Endothelial cell of umbilical vein (primary cell): ENCODE data around the gene TCP11. TPM values are rescaled to one million over a fixed set of nuclear protein-coding genes. Genes with fewer than 3 reads are reported as not detected.

Experiments used
- BruUV-seq: library from RNA; stranded (reverse); fragments of 400-500 nt; replicated peaks from 2 replicates; lab custom pipeline; 2021; lab: Mats Ljungman, UMichigan
- CTCF ChIA-PET: fragments of 300-600, 350-600 bp; sonication (Branson Sonifier 250); formaldehyde crosslinking; loops from one replicate; lab custom pipeline; 2021; ENCODE audit warnings: antibody characterized with exemption, inconsistent platforms; lab: Charles Lee
- POLR2A ChIA-PET: fragments of 300-600, 350-600 bp; sonication (Branson Sonifier 250); formaldehyde crosslinking; loops from one replicate; lab custom pipeline; 2021; ENCODE audit warnings: antibody characterized with exemption, inconsistent platforms; lab: Charles Lee
- DNase-seq: peaks from one replicate; pipeline ENCODE4 v3.0.0-alpha.2; 2011; ENCODE audit warnings: low read depth, low spot score
- FAIRE-seq: peaks from 2 replicates; lab custom pipeline; 2011; peaks lifted over from hg19 to GRCh38; lab: Jason Lieb, UNC
- H2AFZ ChIP-seq: 2 replicates; pipeline ENCODE4 v1.6.0; 2012; ENCODE audit warnings: low read depth, low read length, control low read depth, inconsistent platforms
- H3K27ac ChIP-seq: 2 replicates; pipeline ENCODE4 v1.5.1; 2011; ENCODE audit warnings: low read depth, mild to moderate bottlenecking, control low read depth, low read length, moderate library complexity; ENCODE audit not compliant: insufficient read depth
- H3K27me3 ChIP-seq, 2 experiments: 2 replicates each; pipeline versions ENCODE4 v1.6.0 to v1.6.1; 2011; ENCODE audit warnings: low read length in 2 of 2, mixed read lengths in 1 of 2; ENCODE audit not compliant: control insufficient read depth in 2 of 2, insufficient read depth in 2 of 2
- H3K36me3 ChIP-seq, 2 experiments: 2 replicates in 1 of 2; 3 replicates in 1 of 2; pipeline ENCODE4 v1.5.1; 2011; ENCODE audit warnings: low read length in 2 of 2, mild to moderate bottlenecking in 1 of 2, moderate library complexity in 1 of 2; ENCODE audit not compliant: control insufficient read depth in 2 of 2, insufficient read depth in 2 of 2; ENCODE audit errors: extremely low read depth in 1 of 2
- H3K4me1 ChIP-seq: 3 replicates; pipeline ENCODE4 v1.5.1; 2011; ENCODE audit warnings: mild to moderate bottlenecking, low read length; ENCODE audit not compliant: control insufficient read depth, insufficient read depth; ENCODE audit errors: extremely low read depth
- H3K4me2 ChIP-seq: 2 replicates; pipeline ENCODE4 v1.6.1; 2011; ENCODE audit warnings: low read length, control low read depth, mixed read lengths; ENCODE audit not compliant: insufficient read depth
- H3K4me3 ChIP-seq, 3 experiments: fragments of 200-600 bp in 1 of 3; sonication (generic), shearing (Covaris generic) in 1 of 3; replicated peaks in 1 of 3; 2 replicates each; pipeline ENCODE4 v1.5.1; 2011 to 2016; ENCODE audit warnings: control low read depth in 3 of 3, low read length in 3 of 3, mild to moderate bottlenecking in 2 of 3, inconsistent platforms in 1 of 3, low read depth in 1 of 3, moderate library complexity in 1 of 3; ENCODE audit not compliant: insufficient read depth in 1 of 3
- H3K79me2 ChIP-seq: 2 replicates; pipeline ENCODE4 v1.6.0; 2012; ENCODE audit warnings: low read length, inconsistent platforms; ENCODE audit not compliant: control insufficient read depth, insufficient read depth
- H3K9ac ChIP-seq: replicated peaks from 2 replicates; pipeline ENCODE3; 2011; ENCODE audit warnings: low read length, control low read depth; ENCODE audit not compliant: insufficient read depth; ENCODE audit errors: extremely low read depth
- H3K9me1 ChIP-seq: replicated peaks from 3 replicates; pipeline ENCODE4 v1.6.0; 2011; ENCODE audit warnings: mild to moderate bottlenecking, low read length; ENCODE audit not compliant: control insufficient read depth, insufficient read depth; ENCODE audit errors: extremely low read depth
- H3K9me3 ChIP-seq: replicated peaks from 2 replicates; pipeline ENCODE4 v1.5.1; 2012; ENCODE audit warnings: low read length, inconsistent platforms; ENCODE audit not compliant: control insufficient read depth, insufficient read depth
- H4K20me1 ChIP-seq: replicated peaks from 2 replicates; pipeline ENCODE3; 2011; ENCODE audit warnings: mild to moderate bottlenecking, low read length; ENCODE audit not compliant: control insufficient read depth, insufficient read depth; ENCODE audit errors: extremely low read depth
- EZH2 ChIP-seq: IDR thresholded peaks from 2 replicates; pipeline ENCODE4 v1.6.1; 2012; ENCODE audit warnings: borderline replicate concordance, low read depth, mild to moderate bottlenecking, moderate library complexity, low read length, inconsistent platforms; ENCODE audit not compliant: severe bottlenecking
- FOS ChIP-seq: IDR thresholded peaks from 2 replicates; pipeline ENCODE4 v1.6.1; 2011; ENCODE audit warnings: mild to moderate bottlenecking, low read length, moderate library complexity, borderline replicate concordance; ENCODE audit not compliant: insufficient read depth
- GATA2 ChIP-seq: IDR thresholded peaks from 2 replicates; pipeline ENCODE4 v1.7.0; 2011; ENCODE audit warnings: low read depth, mild to moderate bottlenecking, moderate library complexity, mixed read lengths, low read length; ENCODE audit not compliant: insufficient read length, insufficient read depth
- JUN ChIP-seq: IDR thresholded peaks from 2 replicates; pipeline ENCODE4 v1.6.1; 2011; ENCODE audit warnings: borderline replicate concordance, low read depth; ENCODE audit not compliant: insufficient read length, insufficient read depth
- MYC ChIP-seq: IDR thresholded peaks from one replicate; pipeline ENCODE4 v1.6.1; 2011; ENCODE audit warnings: mild to moderate bottlenecking, low read depth, low read length
- POLR2A ChIP-seq: IDR thresholded peaks from 2 replicates; pipeline ENCODE4 v1.6.1; 2012; ENCODE audit warnings: low read depth, mild to moderate bottlenecking, control low read depth, low read length
- POLR2AphosphoS5 ChIP-seq: IDR thresholded peaks from 2 replicates; pipeline ENCODE4 v1.6.1; 2012; ENCODE audit warnings: low read depth, mild to moderate bottlenecking, control low read depth, low read length, moderate library complexity; ENCODE audit not compliant: insufficient read depth
- dilution Hi-C: fragments of 300-500 bp; cut with MboI; formaldehyde crosslinking; loops from one replicate; pipeline ENCODE4 v1.15.0; 2019; ENCODE audit warnings: low sequenced_read_pairs; ENCODE audit not compliant: extremely low pct_ligation_motif_present
- intact Hi-C: fragments of 100-400 bp; cut with micrococcal nuclease; formaldehyde crosslinking; loops from one replicate; pipeline ENCODE4 v1.10.0; 2022
- polyA plus RNA-seq, 4 experiments: library from polyadenylated mRNA; depleted of rRNA in 3 of 4; stranded (reverse) in 3 of 4; unstranded in 1 of 4; fragments of >200 nt; gene quantifications; 2 replicates each; pipeline versions ENCODE4 v1.2.1 to v1.2.3, GENCODE V29; 2011 to 2012; ENCODE audit warnings: missing spikeins in 1 of 4
- total RNA-seq: library from RNA; stranded (reverse); gene quantifications from 2 replicates; pipeline ENCODE4 v1.2.3, GENCODE V29; 2021
- TF ChIP-seq, protein P1 (sequence below), 2 donors: IDR thresholded peaks; 1 replicate in 1 of 2; 2 replicates in 1 of 2; pipeline ENCODE4 v1.5.1; 2011; ENCODE audit warnings: low read length in 2 of 2, mild to moderate bottlenecking in 2 of 2, moderate library complexity in 2 of 2, control low read depth in 1 of 2, inconsistent platforms in 1 of 2, low read depth in 1 of 2; ENCODE audit not compliant: insufficient read depth in 1 of 2; ENCODE audit errors: extremely low read depth in 1 of 2
- TF ChIP-seq, protein P2 (sequence below): IDR thresholded peaks from 2 replicates; pipeline ENCODE4 v1.6.1; 2011; ENCODE audit not compliant: insufficient read depth, insufficient read length

The TCP11 gene
- total and polyA plus RNA-seq, 2 donors (not counting 3 experiments of a cell fraction or from before 2014, with no cell fraction given), result 0.18 TPM; not detected in 1

DNA sequence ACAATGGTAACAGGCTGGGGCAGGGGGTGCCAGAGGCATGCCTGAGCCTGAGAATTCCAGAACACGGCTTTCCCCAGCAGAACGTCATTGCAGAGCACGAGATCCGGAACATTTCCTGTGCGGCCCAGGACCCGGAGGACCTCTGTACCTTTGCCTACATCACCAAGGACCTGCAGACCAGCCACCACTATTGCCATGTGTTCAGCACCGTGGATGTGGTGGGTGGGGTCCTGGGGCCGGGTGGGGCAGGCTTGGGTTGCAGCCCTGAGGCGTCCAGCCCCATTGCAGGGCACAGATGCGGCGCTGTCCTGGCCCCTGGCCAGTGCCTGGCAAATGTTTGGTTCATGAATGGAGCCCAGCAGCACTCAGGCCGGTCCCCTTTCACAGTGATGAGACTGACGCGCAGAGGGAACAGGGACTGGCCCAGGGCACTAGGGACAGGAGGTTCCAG, 57.1 kb downstream of the TCP11 start:
- no peaks in the 10 kb centered on the region for H3K9me3 ChIP-seq
- intact Hi-C loops, result loop anchor here (5.0 kb wide), 1 partner anchor 97 kb away; no protein-coding TSS in a partner anchor
- FAIRE-seq, result no peak
- no peak overlapping the region for H3K4me3 ChIP-seq
- H4K20me1 ChIP-seq, result no peaks in the 10 kb centered on the region
- peaks cover 4% of the 10 kb centered on the region for H3K4me1 ChIP-seq
- no peak for TF ChIP-seq GATA2
- TF ChIP-seq JUN, result no peak
- no peak for TF ChIP-seq POLR2AphosphoS5
- TF ChIP-seq MYC, result no peak
- no peak for TF ChIP-seq FOS
- TF ChIP-seq, protein P1, sequence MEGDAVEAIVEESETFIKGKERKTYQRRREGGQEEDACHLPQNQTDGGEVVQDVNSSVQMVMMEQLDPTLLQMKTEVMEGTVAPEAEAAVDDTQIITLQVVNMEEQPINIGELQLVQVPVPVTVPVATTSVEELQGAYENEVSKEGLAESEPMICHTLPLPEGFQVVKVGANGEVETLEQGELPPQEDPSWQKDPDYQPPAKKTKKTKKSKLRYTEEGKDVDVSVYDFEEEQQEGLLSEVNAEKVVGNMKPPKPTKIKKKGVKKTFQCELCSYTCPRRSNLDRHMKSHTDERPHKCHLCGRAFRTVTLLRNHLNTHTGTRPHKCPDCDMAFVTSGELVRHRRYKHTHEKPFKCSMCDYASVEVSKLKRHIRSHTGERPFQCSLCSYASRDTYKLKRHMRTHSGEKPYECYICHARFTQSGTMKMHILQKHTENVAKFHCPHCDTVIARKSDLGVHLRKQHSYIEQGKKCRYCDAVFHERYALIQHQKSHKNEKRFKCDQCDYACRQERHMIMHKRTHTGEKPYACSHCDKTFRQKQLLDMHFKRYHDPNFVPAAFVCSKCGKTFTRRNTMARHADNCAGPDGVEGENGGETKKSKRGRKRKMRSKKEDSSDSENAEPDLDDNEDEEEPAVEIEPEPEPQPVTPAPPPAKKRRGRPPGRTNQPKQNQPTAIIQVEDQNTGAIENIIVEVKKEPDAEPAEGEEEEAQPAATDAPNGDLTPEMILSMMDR (IDR thresholded peaks at IDR 0.05; ENCODE audit: extremely low read depth in 1 of 2, insufficient read depth in 1 of 2, low read depth in 1 of 2, low read length in 2 of 2), result no peak
- TF ChIP-seq, protein P2, sequence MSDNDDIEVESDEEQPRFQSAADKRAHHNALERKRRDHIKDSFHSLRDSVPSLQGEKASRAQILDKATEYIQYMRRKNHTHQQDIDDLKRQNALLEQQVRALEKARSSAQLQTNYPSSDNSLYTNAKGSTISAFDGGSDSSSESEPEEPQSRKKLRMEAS, result no peak
- no peak for TF ChIP-seq POLR2A
- TF ChIP-seq EZH2, result no peak
- no peak overlapping the region for H3K27ac ChIP-seq
- POLR2A ChIA-PET, result no interaction called here
- CTCF ChIA-PET, result no interaction called here
- H3K9me1 ChIP-seq, result no peaks in the 10 kb centered on the region
- H2AFZ ChIP-seq, result no peak overlapping the region
- no peak overlapping the region for H3K9ac ChIP-seq
- H3K4me2 ChIP-seq, result no peak overlapping the region
- H3K27me3 ChIP-seq, result no peaks in the 10 kb centered on the region
- no peaks in the 10 kb centered on the region for H3K79me2 ChIP-seq
- no peak for DNase-seq
- dilution Hi-C loops, result no loop called here
- peaks cover 0 to 59% of the 10 kb centered on the region in 2 experiments for H3K36me3 ChIP-seq
- no TSS peak for BruUV-seq
